BE2C (cell line): Measurements from ENCODE around the gene CASP14. TPM values are rescaled to one million over a fixed set of nuclear protein-coding genes. Genes with fewer than 3 reads are reported as not detected.
"Not testable (repeated sequence)": the region's sequence is repeated elsewhere in the genome, so short reads cannot be mapped to it uniquely, and the experiment has no call there.

Experiments
- DNase-seq: peaks from one replicate; pipeline ENCODE4 v3.0.0-alpha.2; 2020
- H3K27me3 ChIP-seq: fragments of 250-450 bp; sonication (Bioruptor Pico); 2 replicates; pipeline ENCODE4 v1.5.1; 2020; ENCODE audit warnings: mild to moderate bottlenecking
- H3K36me3 ChIP-seq: fragments of 250-450 bp; sonication (Bioruptor Pico); 2 replicates; pipeline ENCODE4 v1.5.1; 2020; ENCODE audit warnings: mild to moderate bottlenecking
- H3K4me1 ChIP-seq: fragments of 250-450 bp; sonication (Bioruptor Pico); 2 replicates; pipeline ENCODE4 v1.5.1; 2020
- H3K4me3 ChIP-seq: 2 replicates; pipeline ENCODE4 v1.5.1; 2011; ENCODE audit warnings: low read depth, low read length
- H3K9me3 ChIP-seq: fragments of 250-450 bp; sonication (Bioruptor Pico); 2 replicates; pipeline ENCODE4 v1.5.1; 2020
- CTCF ChIP-seq: IDR thresholded peaks from 2 replicates; pipeline ENCODE4 v1.5.1; 2012; ENCODE audit warnings: mild to moderate bottlenecking, low read depth, low read length
- polyA plus RNA-seq: library from polyadenylated mRNA; unstranded; fragments of >200 nt; gene quantifications from one replicate; pipeline ENCODE4 v1.2.1, GENCODE V29; 2012; ENCODE audit warnings: low read depth, missing spikeins; ENCODE audit not compliant: insufficient read length, insufficient read depth

Gene CASP14
- not detected for polyA plus RNA-seq

- Histone ChIP-seq H3K27me3 (no peaks in the 10 kb centered on the region), H3K4me1 (no peaks in the 10 kb centered on the region), H3K9me3 (no peaks in the 10 kb centered on the region), H3K4me3 (no peak within 1 kb of the TSS), H3K36me3 (no peaks in the 10 kb centered on the region)
- TF ChIP-seq CTCF, result no peak
- no peak for DNase-seq
These were observed at the start of gene CASP14 for GRCh38 chr19:15048885-15049541. CASP14 (plus strand) TSS chr19:15049480; CDS start chr19:15052252, 2,772 bp downstream.

- Histone ChIP-seq H3K4me3 (no peak overlapping the region), H3K9me3 (no peaks in the 10 kb centered on the region), H3K4me1 (no peaks in the 10 kb centered on the region), H3K27me3 (peaks cover 13% of the 10 kb centered on the region), H3K36me3 (no peaks in the 10 kb centered on the region)
- no peak for DNase-seq
- no peak for TF ChIP-seq CTCF
These were observed 41.0 kb upstream of the CASP14 start for GRCh38 chr19:15008308-15008707.

GRCh38 chr19:15010501-15011300 is 38.6 kb upstream of the CASP14 start:
- DNase-seq, result no peak
- H3K4me1 ChIP-seq, result no peaks in the 10 kb centered on the region
- no peaks in the 10 kb centered on the region for H3K9me3 ChIP-seq
- no peaks in the 10 kb centered on the region for H3K36me3 ChIP-seq
- TF ChIP-seq CTCF, result no peak
- H3K27me3 ChIP-seq, result peaks cover 15% of the 10 kb centered on the region
- no peak overlapping the region for H3K4me3 ChIP-seq

- TF ChIP-seq CTCF, result no peak
These were observed 34.7 kb upstream of the CASP14 start for GRCh38 chr19:15014579-15014978.

GRCh38 chr19:15015946-15016542 is 33.2 kb upstream of the CASP14 start:
- Histone ChIP-seq H3K27me3 (peaks cover 5% of the 10 kb centered on the region), H3K4me3 (no peak overlapping the region), H3K36me3 (no peaks in the 10 kb centered on the region), H3K9me3 (no peaks in the 10 kb centered on the region), H3K4me1 (no peaks in the 10 kb centered on the region)
- TF ChIP-seq CTCF, result no peak
- no peak for DNase-seq

More at GRCh38 chr19:15014579-15014978, 34.7 kb upstream of the CASP14 start:
- H3K4me3 ChIP-seq, result no peak overlapping the region
- peaks cover 15% of the 10 kb centered on the region for H3K27me3 ChIP-seq
- H3K4me1 ChIP-seq, result no peaks in the 10 kb centered on the region
- DNase-seq, result no peak
- H3K36me3 ChIP-seq, result no peaks in the 10 kb centered on the region
- H3K9me3 ChIP-seq, result no peaks in the 10 kb centered on the region

GRCh38 chr19:15018836-15019235 is 30.4 kb upstream of the CASP14 start:
- not testable (repeated sequence) for H3K36me3 ChIP-seq

More at GRCh38 chr19:15018836-15019235, 30.4 kb upstream of the CASP14 start:
- H3K27me3 ChIP-seq, DNase-seq, H3K9me3 ChIP-seq, H3K4me3 ChIP-seq, H3K4me1 ChIP-seq: not testable (repeated sequence)
